Spleen (tissue), 11 donors: ENCODE measurements around the gene CSF2. TPM values are rescaled to one million over a fixed set of nuclear protein-coding genes. Genes with fewer than 3 reads are reported as not detected.

ENCODE experiments used
- DNase-seq: peaks from one replicate; pipeline ENCODE4 v3.0.0-alpha.2; 2020
- H3K27ac ChIP-seq, 8 donors: fragments of 200-600 bp; sonication (generic) in 7 of 8; 1 replicate in 4 of 8; 2 replicates in 4 of 8; pipeline versions ENCODE4 v1.5.0 to v1.8.0; 2016 to 2021; ENCODE audit warnings: inconsistent platforms in 4 of 8, mild to moderate bottlenecking in 4 of 8, moderate library complexity in 1 of 8
- H3K27me3 ChIP-seq, 7 donors: fragments of 200-600 bp; sonication (generic) in 6 of 7; replicated peaks in 1 of 7; 1 replicate in 4 of 7; 2 replicates in 3 of 7; pipeline versions ENCODE4 v1.5.0 to v1.8.0; 2016 to 2021; ENCODE audit warnings: inconsistent platforms in 3 of 7, mild to moderate bottlenecking in 1 of 7
- H3K36me3 ChIP-seq, 6 donors: fragments of 200-600 bp; sonication (generic) in 5 of 6; 1 replicate in 4 of 6; 2 replicates in 2 of 6; pipeline versions ENCODE4 v1.5.0 to v1.8.0; 2016 to 2021; ENCODE audit warnings: inconsistent platforms in 2 of 6
- H3K4me1 ChIP-seq, 6 donors: fragments of 200-600 bp; sonication (generic) in 5 of 6; 1 replicate in 3 of 6; 2 replicates in 3 of 6; pipeline versions ENCODE4 v1.5.0 to v1.8.0; 2016 to 2021; ENCODE audit warnings: inconsistent platforms in 3 of 6
- H3K4me3 ChIP-seq, 8 donors: fragments of 200-600 bp; sonication (generic) in 7 of 8; 1 replicate in 4 of 8; 2 replicates in 4 of 8; pipeline versions ENCODE4 v1.5.0 to v1.8.0; 2016 to 2021; ENCODE audit warnings: inconsistent platforms in 4 of 8, mild to moderate bottlenecking in 4 of 8, moderate library complexity in 2 of 8
- H3K9me3 ChIP-seq, 8 donors: fragments of 200-600 bp; sonication (generic) in 7 of 8; 1 replicate in 4 of 8; 2 replicates in 4 of 8; pipeline versions ENCODE4 v1.5.0 to v1.8.0; 2016 to 2021; ENCODE audit warnings: inconsistent platforms in 4 of 8
- POLR2A ChIP-seq, 3 donors: fragments of 450-650 bp; IDR thresholded peaks; one replicate each; pipeline ENCODE4 v1.5.1; 2017; ENCODE audit warnings: antibody characterized with exemption in 3 of 3, mild to moderate bottlenecking in 1 of 3
- POLR2AphosphoS5 ChIP-seq, 3 donors: sonication (generic); formaldehyde crosslinking; IDR thresholded peaks; one replicate each; pipeline ENCODE4 v1.5.1; 2017; ENCODE audit warnings: antibody characterized with exemption in 3 of 3
- WGBS, 5 donors: extraction: QIAGEN DNeasy Blood & Tissue Kit in 3 of 5; methylation state at CpG; one replicate each; pipeline versions ENCODE4 v1.1.5 to v1.1.7; 2013 to 2018; 5-methylcytosine and 5-hydroxymethylcytosine counted together
- intact Hi-C: fragments of 100-400 bp; cut with DNase I; formaldehyde crosslinking; loops from one replicate; pipeline ENCODE4 v1.15.0; 2023; ENCODE audit warnings: low total_unique reads
- polyA plus RNA-seq, 3 donors: library from polyadenylated mRNA; stranded (reverse); fragments of 200-250 nt; gene quantifications; one replicate each; pipeline ENCODE4 v1.2.1, GENCODE V29; 2013
- total RNA-seq, 7 donors: library from RNA; depleted of rRNA in 3 of 7; stranded (reverse); fragments of >200 nt in 3 of 7; fragmentation: NEBNext Ultra II Directional in 4 of 7; extraction: Animal tissue kit (Norgen Biotek cat#: 25700) in 4 of 7; gene quantifications; one replicate each; pipeline versions ENCODE4 v1.1.0 to v1.2.1, GENCODE V29; 2016 to 2021
- TF ChIP-seq, protein P1 (sequence below), 11 experiments: fragments of 200-600 bp in 7 of 11; fragments of 450-650 bp in 4 of 11; sonication (generic) in 4 of 11; IDR thresholded peaks in 8 of 11; conservative IDR thresholded peaks in 3 of 11; 1 replicate in 7 of 11; 2 replicates in 4 of 11; pipeline versions ENCODE4 v1.4.0 to v1.8.0; 2016 to 2021; ENCODE audit warnings: antibody characterized with exemption in 11 of 11, inconsistent platforms in 4 of 11, mild to moderate bottlenecking in 1 of 11
- donor health status: healthy with polysubstance abuse.
- donor health status: DM: no; HTN: no; CAD: no; lungs with moderate emphysema.
- donor health status: DM: no; HTN: no; CAD: no.
- donor health status: Bipolar disorder and iron deficiency.
- donor health status: healthy.
- donor health status: DM: no; HTN: no; CAD: no.
- donor health status: DM: yes; HTN: yes; CAD: no.

CSF2 gene
- total and polyA plus RNA-seq, 10 donors, result not detected

DNA sequence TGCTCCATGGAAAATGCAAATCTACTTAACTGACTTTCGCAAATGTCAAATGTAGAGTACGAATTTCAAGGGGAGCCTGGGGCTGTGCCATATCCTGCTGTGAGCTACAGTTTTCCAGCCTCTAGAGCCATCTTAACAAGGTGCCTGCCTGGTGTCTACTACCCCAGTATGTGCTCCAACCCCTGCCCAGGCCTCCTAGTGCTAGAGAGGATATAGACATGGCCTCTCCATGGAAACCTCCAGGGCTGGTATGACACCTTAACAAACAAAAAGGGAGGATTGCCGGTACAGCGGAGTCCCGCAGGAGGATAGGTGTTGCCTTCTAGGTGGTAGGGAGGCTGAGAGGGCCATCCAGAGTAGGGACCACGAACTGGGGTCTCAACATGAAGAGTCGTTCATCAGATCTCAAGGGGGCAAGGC, 26.7 kb upstream of the CSF2 start:
- intact Hi-C loops, result no loop called here
- no peaks in the 10 kb centered on the region for H3K9me3 ChIP-seq
- H3K4me1 ChIP-seq, result no peaks in the 10 kb centered on the region
- TF ChIP-seq POLR2A (IDR thresholded peaks at IDR 0.05) (no peak), POLR2AphosphoS5 (IDR thresholded peaks at IDR 0.05) (no peak)
- TF ChIP-seq, protein P1, sequence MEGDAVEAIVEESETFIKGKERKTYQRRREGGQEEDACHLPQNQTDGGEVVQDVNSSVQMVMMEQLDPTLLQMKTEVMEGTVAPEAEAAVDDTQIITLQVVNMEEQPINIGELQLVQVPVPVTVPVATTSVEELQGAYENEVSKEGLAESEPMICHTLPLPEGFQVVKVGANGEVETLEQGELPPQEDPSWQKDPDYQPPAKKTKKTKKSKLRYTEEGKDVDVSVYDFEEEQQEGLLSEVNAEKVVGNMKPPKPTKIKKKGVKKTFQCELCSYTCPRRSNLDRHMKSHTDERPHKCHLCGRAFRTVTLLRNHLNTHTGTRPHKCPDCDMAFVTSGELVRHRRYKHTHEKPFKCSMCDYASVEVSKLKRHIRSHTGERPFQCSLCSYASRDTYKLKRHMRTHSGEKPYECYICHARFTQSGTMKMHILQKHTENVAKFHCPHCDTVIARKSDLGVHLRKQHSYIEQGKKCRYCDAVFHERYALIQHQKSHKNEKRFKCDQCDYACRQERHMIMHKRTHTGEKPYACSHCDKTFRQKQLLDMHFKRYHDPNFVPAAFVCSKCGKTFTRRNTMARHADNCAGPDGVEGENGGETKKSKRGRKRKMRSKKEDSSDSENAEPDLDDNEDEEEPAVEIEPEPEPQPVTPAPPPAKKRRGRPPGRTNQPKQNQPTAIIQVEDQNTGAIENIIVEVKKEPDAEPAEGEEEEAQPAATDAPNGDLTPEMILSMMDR (IDR thresholded peaks at IDR 0.05 in 8 of 11, conservative IDR thresholded peaks at IDR 0.05 in 3 of 11), result no peak
- no peaks in the 10 kb centered on the region for H3K36me3 ChIP-seq
- DNase-seq, result no peak
- WGBS, 5 donors, result 83 to 89% (median 86%) methylated on average over 7 of the region's 7 CpGs
- peaks cover 0 to 21% (median 0%) of the 10 kb centered on the region in 7 donors for H3K27me3 ChIP-seq
- H3K4me3 ChIP-seq, result no peak overlapping the region
- no peak overlapping the region for H3K27ac ChIP-seq

DNA sequence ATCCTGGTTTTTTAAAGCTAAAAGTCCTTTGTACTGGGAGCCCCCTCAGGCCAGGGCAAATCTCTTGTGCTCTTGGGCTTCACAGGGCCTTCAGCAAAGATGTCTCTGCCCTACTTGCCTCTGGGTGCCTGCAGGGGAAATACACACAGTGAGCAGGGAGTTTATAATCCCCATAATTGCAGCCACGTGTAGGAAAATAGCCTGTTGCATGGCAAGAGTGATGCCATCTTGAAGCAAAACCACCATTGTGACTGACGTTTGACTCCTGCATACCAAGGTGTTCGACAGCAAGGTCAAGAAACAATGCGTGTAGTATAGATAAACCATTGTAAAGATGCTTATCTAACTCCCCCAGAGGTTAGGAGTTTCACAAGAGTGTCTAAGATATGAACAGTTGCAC, 24.5 kb upstream of the CSF2 start:
- 57 to 74% (median 58%) methylated on average over 4 of the region's 4 CpGs for WGBS, 5 donors
- intact Hi-C loops, result no loop called here
- Histone ChIP-seq H3K4me1 (no peaks in the 10 kb centered on the region), H3K9me3 (no peaks in the 10 kb centered on the region), H3K27me3 (peaks cover 0 to under 1% (median 0%) of the 10 kb centered on the region in 7 donors), H3K27ac (no peak overlapping the region), H3K36me3 (no peaks in the 10 kb centered on the region), H3K4me3 (no peak overlapping the region)
- no peak for DNase-seq
- TF ChIP-seq, protein P1 (IDR thresholded peaks at IDR 0.05 in 8 of 11, conservative IDR thresholded peaks at IDR 0.05 in 3 of 11), result no peak
- TF ChIP-seq POLR2AphosphoS5 (IDR thresholded peaks at IDR 0.05) (no peak), POLR2A (IDR thresholded peaks at IDR 0.05) (no peak)

DNA sequence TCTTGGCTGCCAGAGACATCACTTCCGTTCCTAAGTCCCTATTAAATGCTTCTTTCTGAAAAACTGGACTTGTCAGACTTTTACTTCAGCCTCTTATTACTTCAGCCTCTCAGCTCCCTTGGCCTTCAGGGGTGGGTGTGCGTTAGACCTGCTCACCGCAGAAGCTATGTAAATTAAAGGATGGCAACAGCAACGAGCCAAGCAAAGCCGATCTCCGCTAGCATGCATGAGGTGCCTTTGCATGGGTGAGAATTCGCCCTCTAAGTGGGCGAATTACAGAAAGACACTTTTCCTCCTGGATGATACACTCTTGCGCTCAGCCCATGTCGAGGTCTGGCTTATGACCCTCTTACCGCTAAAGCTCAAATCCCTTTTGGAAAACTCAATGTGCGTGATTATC, 24.0 kb upstream of the CSF2 start:
- Histone ChIP-seq H3K9me3 (no peaks in the 10 kb centered on the region), H3K27me3 (no peaks in the 10 kb centered on the region), H3K4me3 (no peak overlapping the region), H3K4me1 (no peaks in the 10 kb centered on the region), H3K27ac (no peak overlapping the region), H3K36me3 (no peaks in the 10 kb centered on the region)
- DNase-seq, result no peak
- no peak for TF ChIP-seq POLR2AphosphoS5 (IDR thresholded peaks at IDR 0.05)
- TF ChIP-seq, protein P1 (IDR thresholded peaks at IDR 0.05 in 8 of 11, conservative IDR thresholded peaks at IDR 0.05 in 3 of 11), result no peak
- no peak for TF ChIP-seq POLR2A (IDR thresholded peaks at IDR 0.05)
- WGBS, 5 donors, result 88 to 94% (median 93%) methylated on average over 12 of the region's 12 CpGs
- intact Hi-C loops, result no loop called here

DNA sequence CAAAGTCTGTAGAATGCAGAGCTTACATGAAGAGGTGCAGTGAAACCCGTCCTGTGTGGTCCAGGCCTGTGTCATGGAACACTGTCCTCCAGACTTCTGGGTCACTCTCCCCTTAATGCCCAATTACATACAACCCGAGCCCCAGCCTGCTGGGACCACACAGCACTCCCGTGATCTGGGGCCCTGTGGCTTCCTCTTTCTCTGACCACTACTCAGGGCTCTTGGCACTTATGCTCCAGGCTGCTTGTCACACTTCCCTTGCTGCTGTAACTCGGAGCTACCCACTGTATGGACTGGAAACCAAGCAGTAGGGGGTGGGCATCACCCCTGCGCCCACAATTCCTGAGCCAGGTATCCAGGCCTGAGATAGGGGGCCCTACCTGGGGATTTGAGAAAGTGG, 23.5 kb upstream of the CSF2 start:
- no peaks in the 10 kb centered on the region for H3K27me3 ChIP-seq
- DNase-seq, result peak; percentile 75
- H3K36me3 ChIP-seq, result no peaks in the 10 kb centered on the region
- H3K4me1 ChIP-seq, result no peaks in the 10 kb centered on the region
- intact Hi-C loops, result no loop called here
- no peak overlapping the region for H3K4me3 ChIP-seq
- no peaks in the 10 kb centered on the region for H3K9me3 ChIP-seq
- TF ChIP-seq, protein P1 (IDR thresholded peaks at IDR 0.05 in 8 of 11, conservative IDR thresholded peaks at IDR 0.05 in 3 of 11), result no peak
- TF ChIP-seq POLR2A (IDR thresholded peaks at IDR 0.05), result no peak
- WGBS, 5 donors, result 19 to 41% (median 34%) methylated on average over 5 of the region's 5 CpGs
- H3K27ac ChIP-seq, result no peak overlapping the region
